NT2/D1 (cell line): ENCODE measurements around the gene CDH5.

Experiments
- SUZ12 ChIP-seq: IDR thresholded peaks from 2 replicates; pipeline ENCODE4 v1.6.1; 2011; ENCODE audit not compliant: insufficient read length, insufficient read depth; ENCODE audit errors: extremely low read depth
- YY1 ChIP-seq: IDR thresholded peaks from 2 replicates; pipeline ENCODE4 v1.6.1; 2011; ENCODE audit not compliant: insufficient read length, insufficient read depth
- ZNF274 ChIP-seq: IDR thresholded peaks from 2 replicates; pipeline ENCODE4 v1.6.1; 2011; ENCODE audit warnings: mild to moderate bottlenecking, low read depth, low read length

DNA sequence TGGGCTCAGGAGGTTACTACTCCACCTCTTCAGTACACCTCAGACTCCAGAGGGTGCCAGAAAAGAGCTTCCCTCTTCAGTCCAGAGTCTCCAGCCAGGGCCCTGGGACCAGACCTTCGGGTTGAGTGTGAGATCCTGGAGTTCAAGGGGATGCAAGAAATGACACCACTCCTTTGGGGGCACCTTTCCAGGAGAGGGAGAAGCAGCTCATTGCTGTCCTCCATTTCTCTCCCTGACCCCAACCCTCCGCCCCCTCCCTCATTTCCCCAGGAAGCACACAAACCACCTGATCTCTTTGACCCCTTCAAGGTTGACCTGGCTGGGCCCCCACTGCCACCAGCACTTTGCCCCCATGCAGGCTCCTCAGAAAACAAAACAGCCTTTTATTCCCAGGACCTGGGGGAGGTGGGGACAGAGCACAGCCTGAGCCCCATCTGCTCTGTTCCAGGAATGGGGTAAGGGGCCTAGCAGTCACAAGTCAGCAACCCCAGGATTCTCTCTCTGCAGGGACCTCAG lies 21.4 kb downstream of the CDH5 start:
- TF ChIP-seq ZNF274 (no peak), YY1 (no peak), SUZ12 (no peak)
